HG03442 (cell line): Measurements from ENCODE around the gene AHSP.
"Not testable (repeated sequence)": the region's sequence is repeated elsewhere in the genome, so short reads cannot be mapped to it uniquely, and the experiment has no call there.

Experiments used
- ATAC-seq: cut with Tn5 transposase; IDR thresholded peaks from one replicate; pipeline ENCODE4 v1.9.1; 2021; ENCODE audit warnings: mild to moderate bottlenecking, moderate library complexity; ENCODE audit not compliant: unreplicated experiment

The AHSP gene

DNA sequence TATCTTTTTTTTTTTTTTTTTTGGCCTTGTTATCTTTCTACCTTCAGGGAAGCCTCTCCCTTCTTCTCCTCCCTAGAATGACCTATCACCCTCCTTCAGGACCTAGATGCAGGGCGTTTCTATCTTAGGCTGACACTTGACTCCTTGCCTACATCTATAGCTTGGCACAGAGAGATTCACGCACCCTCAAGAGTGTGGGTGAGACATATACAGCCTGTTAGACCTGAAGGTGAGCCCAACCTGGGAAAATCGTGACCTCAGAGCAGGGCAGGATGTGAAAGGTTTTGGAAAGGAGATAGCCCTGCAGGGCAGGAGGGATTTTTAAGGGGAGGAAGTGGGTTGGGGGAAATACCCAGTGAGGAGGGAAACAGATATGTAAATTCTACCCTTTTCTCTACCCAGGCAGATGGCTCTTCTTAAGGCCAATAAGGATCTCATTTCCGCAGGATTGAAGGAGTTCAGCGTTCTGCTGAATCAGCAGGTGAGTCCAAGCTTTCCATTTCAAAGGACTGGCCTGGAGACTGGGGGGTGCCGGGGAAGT, at the start of gene AHSP:
AHSP (plus strand) TSS at position 167 of the 541 bp plus-strand sequence; CDS start at position 407, 240 bp downstream.
- ATAC-seq: no peak

DNA sequence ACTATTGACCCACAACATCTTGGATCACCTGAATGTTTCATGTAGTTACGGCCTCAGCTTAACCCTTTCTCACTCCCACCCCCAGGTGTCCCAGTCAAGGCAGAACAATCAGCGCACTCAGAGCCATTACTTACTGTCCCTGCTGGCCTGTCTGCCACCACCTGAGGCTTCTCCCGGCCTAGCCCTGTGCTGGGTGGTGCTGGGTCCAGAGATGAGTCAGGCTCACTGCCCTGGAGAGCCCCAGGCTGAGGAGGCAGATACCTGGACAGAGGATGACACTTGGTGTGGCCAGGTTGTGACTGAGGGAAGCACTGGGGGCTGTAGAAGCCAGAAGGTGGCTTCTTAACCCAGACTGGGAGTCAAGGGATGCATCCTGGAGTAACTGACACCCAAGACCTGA, 48.7 kb upstream of the AHSP start:
- ATAC-seq: no peak

DNA sequence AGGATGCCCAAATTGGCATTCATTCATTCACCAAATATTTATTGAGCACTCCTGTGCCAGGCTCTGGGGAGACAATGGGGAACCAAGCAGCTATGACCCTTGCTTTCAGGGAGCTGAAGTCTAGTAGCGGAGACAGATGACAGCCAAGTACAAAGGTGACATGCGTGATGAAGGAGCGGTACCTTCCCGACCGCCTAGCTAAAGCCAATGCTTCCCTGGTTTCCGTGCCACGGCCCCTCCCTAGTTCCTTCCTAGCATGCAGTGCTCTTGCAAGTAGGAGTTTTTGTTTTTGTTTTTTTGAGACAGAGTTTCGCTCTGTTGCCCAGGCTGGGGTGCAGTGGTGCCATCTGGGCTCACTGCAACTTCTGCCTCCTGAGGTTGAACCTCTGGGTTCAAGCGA, 47.9 kb upstream of the AHSP start:
- ATAC-seq: no peak

- no peak for ATAC-seq
These were observed 46.7 kb upstream of the AHSP start for GRCh38 chr16:31480851-31481536.

- no peak for ATAC-seq
These were observed 44.6 kb upstream of the AHSP start, which contains the start of gene SLC5A2 for GRCh38 chr16:31483081-31483480. SLC5A2 (plus strand) TSS chr16:31483123; CDS start chr16:31483137, 14 bp downstream.

- not testable (repeated sequence) for ATAC-seq
These were observed 43.7 kb upstream of the AHSP start for GRCh38 chr16:31484048-31484447.

- no peak for ATAC-seq
These were observed 43.1 kb upstream of the AHSP start for GRCh38 chr16:31484491-31485171.

DNA sequence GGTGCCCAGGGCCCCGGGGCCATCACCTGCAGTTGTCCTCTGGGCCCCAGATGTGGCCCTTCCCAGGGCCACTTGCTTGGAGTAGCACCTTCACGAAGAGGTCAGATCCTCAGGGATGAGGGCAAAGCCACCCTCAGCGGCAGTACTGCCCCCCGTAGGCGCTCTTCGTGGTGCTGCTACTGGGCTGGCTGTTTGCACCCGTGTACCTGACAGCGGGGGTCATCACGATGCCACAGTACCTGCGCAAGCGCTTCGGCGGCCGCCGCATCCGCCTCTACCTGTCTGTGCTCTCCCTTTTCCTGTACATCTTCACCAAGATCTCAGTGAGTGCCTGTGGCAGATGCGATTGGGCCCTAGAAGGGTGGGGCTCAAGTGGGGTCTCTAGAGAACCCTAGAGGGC, 42.1 kb upstream of the AHSP start:
- ATAC-seq: no peak

- ATAC-seq: no peak
These were observed 41.7 kb upstream of the AHSP start for GRCh38 chr16:31486045-31486444.

DNA sequence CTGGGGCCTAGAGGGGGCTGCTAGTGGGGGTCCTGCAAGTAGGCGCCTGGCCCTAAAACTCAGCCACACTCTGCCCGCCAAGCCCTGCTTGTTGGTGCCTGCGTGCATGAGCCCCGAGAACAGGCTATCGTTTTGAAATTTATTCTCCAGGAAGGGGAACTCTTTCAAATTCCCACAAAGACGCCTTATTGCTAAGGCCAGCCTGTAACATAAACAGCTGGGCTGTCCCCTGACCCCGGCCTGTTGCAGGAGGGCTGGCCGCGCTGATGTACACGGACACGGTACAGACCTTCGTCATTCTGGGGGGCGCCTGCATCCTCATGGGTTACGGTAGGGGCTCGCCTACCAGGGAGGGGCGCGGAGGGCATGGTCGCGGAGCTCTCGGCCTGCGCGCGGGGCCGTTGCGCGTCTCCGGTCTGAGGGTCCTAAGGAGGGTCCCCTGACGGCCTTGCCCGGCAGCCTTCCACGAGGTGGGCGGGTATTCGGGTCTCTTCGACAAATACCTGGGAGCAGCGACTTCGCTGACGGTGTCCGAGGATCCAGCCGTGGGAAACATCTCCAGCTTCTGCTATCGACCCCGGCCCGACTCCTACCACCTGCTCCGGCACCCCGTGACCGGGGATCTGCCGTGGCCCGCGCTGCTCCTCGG, 40.5 kb upstream of the AHSP start:
- ATAC-seq: peak; percentile 4

GRCh38 chr16:31487720-31488467, 39.8 kb upstream of the AHSP start:
- ATAC-seq: peak; percentile 76

GRCh38 chr16:31488468-31489297, 39.0 kb upstream of the AHSP start:
- ATAC-seq: no peak

GRCh38 chr16:31489298-31489564, 38.5 kb upstream of the AHSP start:
- no peak for ATAC-seq

- ATAC-seq: no peak
These were observed 37.8 kb upstream of the AHSP start for GRCh38 chr16:31489616-31490584.

- no peak for ATAC-seq
These were observed 35.8 kb upstream of the AHSP start for GRCh38 chr16:31491778-31492418.

DNA sequence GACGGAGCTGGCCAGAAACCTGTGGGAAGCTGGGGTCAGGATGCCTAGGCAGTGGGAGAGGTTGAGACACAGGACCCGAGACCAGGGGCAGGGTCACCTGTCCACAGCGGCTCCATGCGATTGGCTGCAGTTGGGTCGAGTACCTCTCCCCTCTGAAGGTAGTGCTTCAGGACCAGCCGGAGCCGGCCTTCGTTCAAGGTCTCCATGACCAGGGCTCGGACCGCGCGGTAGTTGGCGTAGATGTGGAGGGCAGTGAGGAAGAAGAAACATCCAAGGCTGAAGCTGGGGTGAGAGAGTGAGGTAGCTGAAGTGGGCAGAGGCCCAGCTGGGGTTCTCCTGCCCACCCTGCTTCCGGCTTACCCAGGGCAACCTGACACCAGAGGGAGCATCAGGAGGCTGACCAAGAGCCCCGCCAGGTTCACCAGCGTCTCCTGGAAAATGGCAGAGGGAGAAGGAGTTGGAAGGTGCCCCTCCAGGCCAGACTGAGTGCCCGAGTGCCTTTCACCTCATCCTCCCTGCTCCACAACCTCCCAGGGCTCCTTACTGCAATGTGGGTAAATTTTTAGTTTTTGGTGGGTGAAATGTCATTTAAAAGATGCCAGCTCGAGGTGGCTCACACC, 34.1 kb upstream of the AHSP start:
- ATAC-seq: no peak

DNA sequence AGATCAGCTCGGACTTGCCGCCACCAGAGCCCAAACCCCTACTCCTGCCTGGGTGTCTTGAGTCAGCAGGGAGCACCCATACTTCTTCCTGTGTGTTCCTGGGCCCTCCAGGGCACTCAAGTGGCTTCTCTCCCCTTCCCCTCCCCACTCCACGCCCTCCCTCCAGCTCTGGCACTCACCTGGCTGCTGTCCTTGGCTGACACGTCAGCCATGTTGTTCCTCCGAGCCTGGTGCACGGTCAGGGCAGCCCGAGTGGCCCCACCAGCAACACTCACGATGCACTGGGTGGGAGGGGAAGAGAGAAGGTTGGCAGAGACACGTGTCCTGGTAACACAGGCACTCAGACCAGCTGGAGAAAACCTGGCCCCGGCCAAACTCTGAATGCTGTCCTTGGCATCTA, 31.0 kb upstream of the AHSP start:
- no peak for ATAC-seq

GRCh38 chr16:31498493-31498892, 29.2 kb upstream of the AHSP start:
- ATAC-seq: no peak
